Ovary (tissue), 9 donors: Measurements from ENCODE around the gene FBXL5. TPM values are rescaled to one million over a fixed set of nuclear protein-coding genes. Genes with fewer than 3 reads are reported as not detected.

Experiments
- DNase-seq, 5 donors: peaks; one replicate each; pipeline ENCODE4 v3.0.0-alpha.2; 2019 to 2020
- H3K27ac ChIP-seq, 2 donors: fragments of 200-600 bp; one replicate each; pipeline versions ENCODE4 v1.5.1 to v1.8.0; 2019 to 2022
- H3K27me3 ChIP-seq: fragments of 200-600 bp; one replicate; pipeline ENCODE4 v1.8.0; 2022
- H3K36me3 ChIP-seq: fragments of 200-600 bp; sonication (generic); one replicate; pipeline ENCODE4 v1.5.1; 2019
- H3K4me1 ChIP-seq: one replicate; pipeline ENCODE4 v1.8.1; 2013; ENCODE audit warnings: mild to moderate bottlenecking, moderate library complexity; ENCODE audit not compliant: insufficient read depth
- H3K4me3 ChIP-seq: fragments of 200-600 bp; sonication (generic); one replicate; pipeline ENCODE4 v1.5.1; 2017
- H3K9me3 ChIP-seq, 2 donors: fragments of 200-600 bp in 1 of 2; sonication (generic) in 1 of 2; one replicate each; pipeline versions ENCODE4 v1.5.1 to v1.8.1; 2013 to 2019; ENCODE audit warnings: mild to moderate bottlenecking in 1 of 2, moderate library complexity in 1 of 2
- EP300 ChIP-seq: sonication (generic); formaldehyde crosslinking; IDR thresholded peaks from one replicate; pipeline ENCODE4 v1.6.1; 2017; ENCODE audit warnings: antibody characterized with exemption
- POLR2A ChIP-seq: fragments of 450-650 bp; IDR thresholded peaks from one replicate; pipeline ENCODE4 v1.6.1; 2017; ENCODE audit warnings: antibody characterized with exemption, mild to moderate bottlenecking, moderate library complexity
- WGBS, 3 donors: extraction: QIAGEN DNeasy Blood & Tissue Kit in 1 of 3; methylation state at CpG; one replicate each; pipeline versions ENCODE4 v1.1.5 to v1.1.7; 2013 to 2017; 5-methylcytosine and 5-hydroxymethylcytosine counted together
- intact Hi-C, 4 donors: fragments of 100-400 bp; cut with DNase I; formaldehyde crosslinking; loops; one replicate each; pipeline versions ENCODE4 v1.11.0 to v1.15.1; 2022 to 2023
- polyA plus RNA-seq, 2 donors: library from polyadenylated mRNA; stranded (reverse); fragments of 200-250 nt in 1 of 2; fragments of 350-450 nt in 1 of 2; fragmentation: Illumina TruSeq in 1 of 2; extraction: RNeasy Lipid Tissue Mini Kit (QIAGEN cat#74804) in 1 of 2; gene quantifications; one replicate each; pipeline ENCODE4 v1.2.3, GENCODE V29; 2013 to 2014
- total RNA-seq, 7 donors: library from RNA; depleted of rRNA in 2 of 7; stranded (reverse); fragments of >200 nt in 2 of 7; fragmentation: NEBNext Ultra II Directional in 3 of 7; extraction: Animal tissue kit (Norgen Biotek cat#: 25700) in 3 of 7; gene quantifications; one replicate each; pipeline versions ENCODE4 v1.1.0 to v1.2.4, GENCODE V29; 2016 to 2023
- TF ChIP-seq, protein P1 (sequence below), 3 donors: fragments of 450-650 bp in 2 of 3; fragments of 200-600 bp in 1 of 3; IDR thresholded peaks; one replicate each; pipeline versions ENCODE4 v1.5.1 to v1.8.0; 2016 to 2022; ENCODE audit warnings: antibody characterized with exemption in 3 of 3, mild to moderate bottlenecking in 1 of 3
- donor health status: DM: no; HTN: no; CAD: no; lungs with moderate emphysema.
- donor health status: DM: no; HTN: no; CAD: no.
- donor health status: Bipolar disorder and iron deficiency.
- donor health status: DM: yes; HTN: yes; CAD: no.
- donor health status: DM: no; HTN: no; CAD: no.
- donor health status: DM: yes; HTN: yes; CAD: no.

The FBXL5 gene
- total and polyA plus RNA-seq, 9 donors: 68.7 to 104 (median 90.4) TPM

DNA sequence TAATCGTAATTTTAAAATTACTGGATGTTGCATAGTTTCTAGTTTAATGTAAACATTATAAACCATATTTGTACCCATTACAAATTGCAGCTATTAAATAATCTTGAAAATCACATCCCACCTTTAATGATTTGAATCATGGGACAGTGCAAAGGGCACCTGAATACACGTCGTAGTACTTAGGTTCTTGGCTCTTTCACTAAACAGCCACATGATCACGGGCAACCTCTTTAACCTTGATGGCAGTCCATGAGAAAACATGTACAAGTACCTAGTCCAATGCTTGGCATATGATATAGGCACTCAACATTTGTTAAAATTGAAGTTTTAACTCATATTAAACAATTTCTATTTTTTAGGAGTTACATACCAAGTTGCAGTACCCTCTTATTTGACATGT lies 11.8 kb upstream of the FBXL5 start:
- Histone ChIP-seq H3K27me3 (no peaks in the 10 kb centered on the region), H3K36me3 (no peaks in the 10 kb centered on the region), H3K4me3 (no peak overlapping the region), H3K9me3 (no peaks in the 10 kb centered on the region), H3K4me1 (no peaks in the 10 kb centered on the region), H3K27ac (no peak overlapping the region)
- intact Hi-C loops: no loop called here
- DNase-seq: no peak
- 95 to 96% (median 96%) methylated on average over 4 of the region's 4 CpGs for WGBS, 3 donors
- TF ChIP-seq POLR2A: no peak
- no peak for TF ChIP-seq EP300
- TF ChIP-seq, protein P1, sequence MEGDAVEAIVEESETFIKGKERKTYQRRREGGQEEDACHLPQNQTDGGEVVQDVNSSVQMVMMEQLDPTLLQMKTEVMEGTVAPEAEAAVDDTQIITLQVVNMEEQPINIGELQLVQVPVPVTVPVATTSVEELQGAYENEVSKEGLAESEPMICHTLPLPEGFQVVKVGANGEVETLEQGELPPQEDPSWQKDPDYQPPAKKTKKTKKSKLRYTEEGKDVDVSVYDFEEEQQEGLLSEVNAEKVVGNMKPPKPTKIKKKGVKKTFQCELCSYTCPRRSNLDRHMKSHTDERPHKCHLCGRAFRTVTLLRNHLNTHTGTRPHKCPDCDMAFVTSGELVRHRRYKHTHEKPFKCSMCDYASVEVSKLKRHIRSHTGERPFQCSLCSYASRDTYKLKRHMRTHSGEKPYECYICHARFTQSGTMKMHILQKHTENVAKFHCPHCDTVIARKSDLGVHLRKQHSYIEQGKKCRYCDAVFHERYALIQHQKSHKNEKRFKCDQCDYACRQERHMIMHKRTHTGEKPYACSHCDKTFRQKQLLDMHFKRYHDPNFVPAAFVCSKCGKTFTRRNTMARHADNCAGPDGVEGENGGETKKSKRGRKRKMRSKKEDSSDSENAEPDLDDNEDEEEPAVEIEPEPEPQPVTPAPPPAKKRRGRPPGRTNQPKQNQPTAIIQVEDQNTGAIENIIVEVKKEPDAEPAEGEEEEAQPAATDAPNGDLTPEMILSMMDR (IDR thresholded peaks at IDR 0.05): no peak

DNA sequence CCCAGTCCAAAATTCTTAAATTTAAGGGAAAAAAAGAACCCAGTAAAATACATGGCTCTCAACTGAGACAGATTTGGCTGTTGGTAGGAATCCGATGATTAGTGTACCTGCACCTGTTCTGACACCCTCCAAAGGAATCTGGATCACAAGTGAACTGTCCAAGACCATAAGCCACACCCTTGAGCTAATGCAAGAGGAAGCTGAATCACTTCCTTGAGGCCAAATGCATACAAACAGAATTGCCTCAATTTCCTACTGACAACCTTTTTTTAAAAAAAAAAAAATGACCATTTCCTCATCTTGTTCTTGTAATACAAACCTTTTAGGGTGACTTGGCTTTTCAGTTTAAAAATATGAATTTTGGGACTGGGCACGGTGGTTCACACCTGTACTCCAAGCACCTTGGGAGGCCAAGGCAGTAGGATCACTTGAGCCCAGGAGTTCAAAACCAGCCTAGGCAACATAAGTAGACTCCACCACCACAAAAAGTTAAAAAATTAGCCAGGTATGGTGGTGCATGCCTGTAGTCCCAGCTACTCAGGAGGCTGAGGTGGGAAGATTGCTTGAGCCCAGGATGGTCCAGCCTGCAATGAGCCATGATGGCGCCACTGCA lies 10.7 kb upstream of the FBXL5 start:
- Histone ChIP-seq H3K9me3 (no peaks in the 10 kb centered on the region), H3K27ac (no peak overlapping the region), H3K4me3 (no peak overlapping the region), H3K36me3 (no peaks in the 10 kb centered on the region), H3K4me1 (no peaks in the 10 kb centered on the region), H3K27me3 (no peaks in the 10 kb centered on the region)
- intact Hi-C loops: no loop called here
- whole genome bisulfite sequencing, 3 donors: 92 to 96% (median 95%) methylated on average over 3 of the region's 3 CpGs
- no peak for TF ChIP-seq POLR2A
- TF ChIP-seq, protein P1 (IDR thresholded peaks at IDR 0.05): no peak
- no peak for TF ChIP-seq EP300
- DNase-seq: no peak

DNA sequence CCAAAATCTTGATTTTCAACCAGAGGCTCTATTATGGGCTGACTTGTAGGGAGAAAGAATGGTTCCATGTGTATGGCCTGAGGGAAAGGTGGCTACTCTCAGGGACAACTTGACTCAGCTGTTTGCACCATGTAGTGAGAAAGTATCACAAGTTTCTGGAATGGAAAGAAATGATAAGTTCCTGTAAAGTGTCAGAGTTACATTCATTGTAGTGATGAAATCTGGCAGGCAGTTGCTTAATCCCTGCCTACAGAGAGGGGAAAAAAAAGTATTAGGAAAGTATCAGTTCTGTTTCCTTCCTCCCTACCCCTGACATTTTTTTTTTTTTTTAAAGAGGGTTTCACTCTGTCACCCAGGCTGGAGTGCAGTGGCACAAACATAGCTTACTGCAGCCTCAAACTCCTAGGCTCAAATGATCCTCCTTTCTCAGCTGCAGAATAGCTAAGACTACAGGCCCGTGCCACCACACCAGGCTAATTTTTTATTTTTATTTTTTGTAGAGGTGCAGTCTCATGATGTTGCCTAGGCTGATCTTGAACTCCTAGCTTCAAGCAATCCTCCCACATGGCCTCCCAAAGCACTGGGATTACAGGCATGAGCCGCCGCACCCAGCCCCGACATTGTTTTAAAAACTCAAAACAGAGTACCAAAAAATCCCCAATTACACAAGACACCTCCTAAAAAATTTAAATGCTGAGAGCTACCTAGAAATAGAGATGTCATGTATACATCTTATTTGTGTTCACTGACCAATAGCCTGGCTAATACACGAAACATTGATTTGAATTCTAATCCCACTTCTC lies 4.8 kb upstream of the FBXL5 start:
- intact Hi-C loops: loop anchor here in 3 of 4 donors (10.0 kb wide), 2 partner anchors 185 to 655 kb away; partner anchors contain the start of gene CPEB2 (in 1 of the 3)
- Histone ChIP-seq H3K4me1 (no peaks in the 10 kb centered on the region), H3K27me3 (no peaks in the 10 kb centered on the region), H3K9me3 (no peaks in the 10 kb centered on the region), H3K27ac (no peak overlapping the region), H3K36me3 (no peaks in the 10 kb centered on the region), H3K4me3 (no peak overlapping the region)
- no peak for TF ChIP-seq POLR2A
- TF ChIP-seq, protein P1 (IDR thresholded peaks at IDR 0.05): no peak
- no peak for TF ChIP-seq EP300
- DNase-seq: no peak
- 95 to 96% (median 95%) methylated on average over 5 of the region's 5 CpGs for WGBS, 3 donors

DNA sequence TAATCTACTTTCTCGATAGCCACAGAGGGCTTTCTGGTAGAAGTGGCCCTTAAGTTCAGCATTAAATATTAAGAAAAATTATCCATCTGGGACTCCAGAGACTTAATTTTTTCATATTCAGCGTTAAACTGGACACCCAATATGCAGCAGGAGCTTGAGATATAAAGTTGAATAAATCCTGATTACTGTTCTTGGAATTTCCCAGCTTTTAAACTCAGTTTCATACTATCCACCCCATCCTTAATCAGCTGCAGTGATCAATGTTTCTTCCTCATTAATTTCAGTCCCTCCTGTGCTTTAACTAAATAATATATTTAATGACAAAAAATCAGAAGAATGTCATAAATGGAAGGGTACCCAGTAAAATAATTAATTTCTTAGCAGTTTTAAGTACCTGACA lies 3.6 kb upstream of the FBXL5 start:
- intact Hi-C loops: loop anchor here in 3 of 4 donors (10.0 kb wide), 2 partner anchors 184 to 654 kb away; partner anchors contain the start of gene CPEB2 (in 1 of the 3)
- 92 to 99% (median 94%) methylated on average over 2 of the region's 2 CpGs for WGBS, 3 donors
- TF ChIP-seq EP300: no peak

More for the DNA sequence above, 3.6 kb upstream of the FBXL5 start:
- no peak overlapping the region for H3K27ac ChIP-seq
- no peaks in the 10 kb centered on the region for H3K4me1 ChIP-seq
- H3K4me3 ChIP-seq: no peak overlapping the region
- no peak for DNase-seq
- no peaks in the 10 kb centered on the region for H3K36me3 ChIP-seq
- H3K9me3 ChIP-seq: no peaks in the 10 kb centered on the region
- H3K27me3 ChIP-seq: no peaks in the 10 kb centered on the region
